HG02759 (cell line): ENCODE data around the gene ALS2CL.

Source experiments
- ATAC-seq: cut with Tn5 transposase; IDR thresholded peaks from one replicate; pipeline ENCODE4 v1.9.1; 2021; ENCODE audit warnings: mild to moderate bottlenecking, moderate library complexity; ENCODE audit not compliant: unreplicated experiment

Gene ALS2CL

GRCh38 chr3:46680298-46680826, 13.1 kb downstream of the ALS2CL start:
- no peak for ATAC-seq

- no peak for ATAC-seq
Measured at GRCh38 chr3:46679681-46680080, 13.8 kb downstream of the ALS2CL start.

- no peak for ATAC-seq
Measured at GRCh38 chr3:46678280-46678679, 15.2 kb downstream of the ALS2CL start.

GRCh38 chr3:46677411-46677726, 16.1 kb downstream of the ALS2CL start:
- no peak for ATAC-seq

- ATAC-seq, result no peak
Measured at GRCh38 chr3:46676601-46677410, 16.7 kb downstream of the ALS2CL start.

- no peak for ATAC-seq
Measured at GRCh38 chr3:46675843-46676567, 17.5 kb downstream of the ALS2CL start.

- ATAC-seq, result no peak
Measured at GRCh38 chr3:46675426-46675825, 18.1 kb downstream of the ALS2CL start.

- ATAC-seq, result no peak
Measured at GRCh38 chr3:46674031-46674845, 19.2 kb downstream of the ALS2CL start.

GRCh38 chr3:46673151-46674030, 20.1 kb downstream of the ALS2CL start:
- no peak for ATAC-seq

GRCh38 chr3:46672349-46672695, 21.2 kb downstream of the ALS2CL start:
- ATAC-seq, result no peak

- no peak for ATAC-seq
Measured at GRCh38 chr3:46671541-46672348, 21.7 kb downstream of the ALS2CL start.

GRCh38 chr3:46670891-46671427, 22.5 kb downstream of the ALS2CL start:
- ATAC-seq, result no peak

- no peak for ATAC-seq
Measured at GRCh38 chr3:46670000-46670890, 23.2 kb downstream of the ALS2CL start.

- ATAC-seq, result no peak
Measured at GRCh38 chr3:46669191-46669999, 24.1 kb downstream of the ALS2CL start.

GRCh38 chr3:46668591-46668990, 24.9 kb downstream of the ALS2CL start:
- ATAC-seq, result no peak

- no peak for ATAC-seq
Measured at GRCh38 chr3:46668116-46668515, 25.4 kb downstream of the ALS2CL start.

- no peak for ATAC-seq
Measured at GRCh38 chr3:46667657-46668056, 25.8 kb downstream of the ALS2CL start.
